Peyer's patch (tissue), 4 donors: ENCODE data around the gene NUP214. TPM values are rescaled to one million over a fixed set of nuclear protein-coding genes. Genes with fewer than 3 reads are reported as not detected.
"Not testable (repeated sequence)": the region's sequence is repeated elsewhere in the genome, so short reads cannot be mapped to it uniquely, and the experiment has no call there.

ENCODE experiments used
- DNase-seq, 3 donors: peaks; one replicate each; pipeline ENCODE4 v3.0.0-alpha.2; 2017 to 2019
- H3K27ac ChIP-seq, 4 donors: fragments of 200-600 bp; sonication (generic); one replicate each; pipeline ENCODE4 v1.5.1; 2016 to 2019
- H3K27me3 ChIP-seq, 2 donors: fragments of 200-600 bp; sonication (generic); one replicate each; pipeline ENCODE4 v1.5.1; 2019
- H3K36me3 ChIP-seq, 3 donors: fragments of 200-600 bp; sonication (generic); one replicate each; pipeline ENCODE4 v1.5.1; 2016 to 2019
- H3K4me1 ChIP-seq, 4 donors: fragments of 200-600 bp; sonication (generic); one replicate each; pipeline ENCODE4 v1.5.1; 2016 to 2019
- H3K4me3 ChIP-seq, 4 donors: fragments of 200-600 bp; sonication (generic); 1 replicate in 3 of 4; 2 replicates in 1 of 4; pipeline ENCODE4 v1.5.1; 2016 to 2019; ENCODE audit warnings: mild to moderate bottlenecking in 1 of 4
- H3K9me3 ChIP-seq, 4 donors: fragments of 200-600 bp; sonication (generic); one replicate each; pipeline ENCODE4 v1.5.1; 2016 to 2019; ENCODE audit warnings: mild to moderate bottlenecking in 1 of 4
- CTCF ChIP-seq, 6 experiments: fragments of 450-650 bp in 4 of 6; fragments of 200-600 bp in 2 of 6; sonication (generic) in 1 of 6; IDR thresholded peaks; one replicate each; pipeline ENCODE4 v1.5.1; 2017 to 2019; ENCODE audit warnings: antibody characterized with exemption in 6 of 6, mild to moderate bottlenecking in 3 of 6, moderate library complexity in 1 of 6
- POLR2A ChIP-seq, 2 donors: fragments of 450-650 bp; IDR thresholded peaks; one replicate each; pipeline ENCODE4 v1.5.1; 2017; ENCODE audit warnings: antibody characterized with exemption in 2 of 2, mild to moderate bottlenecking in 2 of 2, moderate library complexity in 2 of 2
- total RNA-seq, 4 donors: library from RNA; depleted of rRNA; stranded (reverse); fragments of >200 nt; gene quantifications; one replicate each; pipeline ENCODE4 v1.1.0, GENCODE V29; 2016

NUP214 gene
- total RNA-seq, 4 donors from 2014 or later: 48.2 to 159 (median 88.2) TPM

- H3K27me3 ChIP-seq: no peaks in the 10 kb centered on the region
- no peaks in the 10 kb centered on the region for H3K9me3 ChIP-seq
- H3K4me3 ChIP-seq: no peak overlapping the region
- no peaks in the 10 kb centered on the region for H3K4me1 ChIP-seq
- no peak for DNase-seq
- H3K36me3 ChIP-seq: peaks cover 0 to 82% (median 0%) of the 10 kb centered on the region in 3 donors
- H3K27ac ChIP-seq: no peak overlapping the region
- TF ChIP-seq CTCF (IDR thresholded peaks at IDR 0.05) (no peak), POLR2A (IDR thresholded peaks at IDR 0.05) (no peak)
Observed at GRCh38 chr9:131203431-131204218, 78.2 kb downstream of the NUP214 start.

DNA sequence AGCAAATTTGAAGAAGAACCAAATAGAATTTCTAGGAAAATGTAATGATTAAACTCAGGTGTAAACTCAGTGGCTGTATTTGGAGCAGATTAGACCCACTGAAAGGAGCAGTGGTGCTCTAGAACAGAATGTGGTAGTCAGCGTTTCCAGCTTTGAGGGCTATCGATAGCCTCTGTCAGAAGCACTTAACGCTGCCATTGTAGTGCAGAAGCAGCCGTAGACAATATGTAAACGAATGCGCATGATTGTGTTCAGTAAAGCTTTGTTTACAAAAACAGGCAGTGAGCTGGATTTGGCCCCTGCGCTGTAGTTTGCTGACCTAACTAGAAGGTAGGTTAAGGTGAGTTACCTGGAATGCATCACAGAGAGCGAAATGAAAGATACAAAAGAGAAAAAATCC, 78.9 kb downstream of the NUP214 start:
- DNase-seq: no peak
- no peak overlapping the region for H3K27ac ChIP-seq
- H3K27me3 ChIP-seq: no peaks in the 10 kb centered on the region
- H3K4me1 ChIP-seq: no peaks in the 10 kb centered on the region
- peaks cover 0 to 75% (median 0%) of the 10 kb centered on the region in 3 donors for H3K36me3 ChIP-seq
- H3K4me3 ChIP-seq: no peak overlapping the region
- TF ChIP-seq POLR2A (IDR thresholded peaks at IDR 0.05) (no peak), CTCF (IDR thresholded peaks at IDR 0.05) (no peak)
- H3K9me3 ChIP-seq: no peaks in the 10 kb centered on the region

DNA sequence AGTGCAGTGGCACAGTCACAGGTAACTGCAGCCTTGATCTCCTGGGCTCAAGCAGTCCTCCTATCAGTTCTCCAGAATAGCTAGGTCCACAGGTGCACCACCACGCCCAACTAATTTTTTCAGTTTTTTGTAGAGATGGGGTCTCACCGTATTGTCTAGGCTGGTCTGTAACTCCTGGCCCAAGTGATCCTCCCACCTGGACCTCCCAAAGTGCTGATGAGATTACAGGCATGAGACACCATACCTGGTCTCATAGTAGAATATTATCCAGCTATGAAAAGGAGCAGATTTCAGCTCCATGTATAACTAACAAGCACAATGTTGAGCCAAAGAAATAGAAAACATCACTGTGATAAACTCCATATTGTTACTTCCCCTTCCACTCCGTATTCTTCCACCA, 81.1 kb downstream of the NUP214 start:
- Histone ChIP-seq H3K36me3 (peaks cover 0 to 55% (median 0%) of the 10 kb centered on the region in 3 donors), H3K4me1 (no peaks in the 10 kb centered on the region), H3K4me3 (no peak overlapping the region), H3K27ac (no peak overlapping the region), H3K27me3 (no peaks in the 10 kb centered on the region), H3K9me3 (no peaks in the 10 kb centered on the region)
- TF ChIP-seq POLR2A (IDR thresholded peaks at IDR 0.05) (no peak), CTCF (IDR thresholded peaks at IDR 0.05) (no peak)
- no peak for DNase-seq

DNA sequence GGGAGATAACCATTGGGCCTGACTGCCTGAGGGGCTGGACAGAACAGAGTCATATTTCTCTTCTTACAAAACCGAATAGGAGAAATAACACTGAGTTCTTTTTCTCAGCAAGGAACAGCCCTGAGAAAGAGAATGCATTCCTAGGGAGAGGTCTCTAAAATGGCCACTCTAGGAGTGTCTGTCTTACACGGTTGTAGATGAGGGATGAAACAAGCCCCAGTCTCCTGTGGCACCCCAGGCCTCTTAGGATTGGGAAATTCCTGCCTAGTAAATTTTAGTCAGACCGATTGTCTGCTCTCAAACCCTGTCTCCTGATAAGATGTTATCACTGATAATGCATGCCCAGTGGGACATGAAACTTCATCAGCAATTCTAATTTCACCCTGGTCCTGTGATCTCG, 86.5 kb downstream of the NUP214 start:
- H3K36me3 ChIP-seq: peaks cover 0 to 16% (median 0%) of the 10 kb centered on the region in 3 donors
- not testable (repeated sequence) for H3K27me3 ChIP-seq, H3K9me3 ChIP-seq, H3K4me1 ChIP-seq, H3K27ac ChIP-seq, H3K4me3 ChIP-seq, DNase-seq

DNA sequence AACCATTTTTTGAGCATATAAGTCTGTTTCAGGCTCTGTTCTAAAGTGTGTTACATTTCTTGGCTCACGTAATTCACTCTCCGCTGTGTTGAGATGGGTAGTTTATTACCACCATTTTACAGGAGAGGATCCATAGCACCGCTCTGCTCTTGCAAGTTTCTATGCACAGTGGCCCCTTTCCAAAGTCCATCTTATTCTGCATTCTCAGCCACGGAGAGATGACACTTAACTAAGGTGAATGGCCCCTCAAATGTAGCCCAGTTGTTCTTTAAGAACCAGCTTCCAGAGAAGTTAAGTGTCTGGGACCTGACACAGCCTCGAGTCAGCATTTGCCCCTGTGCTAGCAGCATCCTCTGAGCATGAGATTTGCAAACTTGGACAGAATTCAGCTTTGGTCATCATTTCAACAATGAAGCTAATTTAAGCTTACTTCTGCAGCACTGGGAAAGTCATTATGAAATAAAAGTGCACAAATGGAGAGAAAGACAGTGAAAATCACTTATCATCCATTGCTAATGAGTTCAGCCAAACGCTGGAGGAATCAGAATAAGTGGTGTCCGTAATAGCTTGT, 89.0 kb downstream of the NUP214 start:
- Histone ChIP-seq H3K4me3 (no peak overlapping the region), H3K4me1 (no peaks in the 10 kb centered on the region), H3K9me3 (no peaks in the 10 kb centered on the region), H3K27ac (no peak overlapping the region), H3K27me3 (no peaks in the 10 kb centered on the region), H3K36me3 (peaks cover 0 to 29% (median 0%) of the 10 kb centered on the region in 3 donors)
- TF ChIP-seq CTCF (IDR thresholded peaks at IDR 0.05): no peak
- TF ChIP-seq POLR2A (IDR thresholded peaks at IDR 0.05): no peak
- DNase-seq: no peak

DNA sequence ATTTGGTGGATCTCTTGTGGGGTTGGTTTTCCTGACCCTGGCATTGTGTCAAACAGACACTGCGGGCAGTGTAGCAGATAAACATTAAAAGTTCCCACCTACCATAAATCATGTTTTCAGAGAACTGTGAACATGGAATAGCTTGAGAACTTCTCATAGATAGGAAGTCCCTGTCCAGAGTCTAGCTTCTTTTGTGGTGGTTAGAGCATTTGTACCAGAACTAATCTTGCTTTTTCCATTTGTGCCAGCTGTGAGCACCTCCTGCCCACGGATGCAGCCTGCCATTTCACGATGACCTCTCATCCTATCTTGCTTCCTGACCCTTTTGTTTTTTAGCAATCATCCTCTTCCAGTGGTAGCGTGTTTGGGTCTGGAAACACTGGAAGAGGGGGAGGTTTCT, 89.5 kb downstream of the NUP214 start:
- Histone ChIP-seq H3K4me3 (no peak overlapping the region), H3K27ac (no peak overlapping the region), H3K4me1 (no peaks in the 10 kb centered on the region), H3K9me3 (no peaks in the 10 kb centered on the region), H3K36me3 (peaks cover 0 to 31% (median 0%) of the 10 kb centered on the region in 3 donors), H3K27me3 (no peaks in the 10 kb centered on the region)
- no peak for DNase-seq
- TF ChIP-seq CTCF (IDR thresholded peaks at IDR 0.05) (no peak), POLR2A (IDR thresholded peaks at IDR 0.05) (no peak)
